SU-DHL-6 (cell line): ENCODE measurements around the gene ADAM8.

Experiments used
- EZH2phosphoT487 ChIP-seq: fragments of 200-600 bp; sonication (generic), shearing (Covaris generic); conservative IDR thresholded peaks from 2 replicates; pipeline ENCODE4 v1.6.1; 2018; ENCODE audit warnings: mild to moderate bottlenecking, antibody characterized with exemption, low read length, moderate library complexity, mixed read lengths
- TF ChIP-seq, protein P1 (sequence below): fragments of 200-600 bp; sonication (generic); IDR thresholded peaks from one replicate; pipeline ENCODE4 v1.5.1; 2017; ENCODE audit warnings: antibody characterized with exemption, mild to moderate bottlenecking, low read length, moderate library complexity; ENCODE audit not compliant: insufficient read depth, poor library complexity, severe bottlenecking

GRCh38 chr10:133255323-133255722 lies 21.3 kb downstream of the ADAM8 start:
- TF ChIP-seq, protein P1, sequence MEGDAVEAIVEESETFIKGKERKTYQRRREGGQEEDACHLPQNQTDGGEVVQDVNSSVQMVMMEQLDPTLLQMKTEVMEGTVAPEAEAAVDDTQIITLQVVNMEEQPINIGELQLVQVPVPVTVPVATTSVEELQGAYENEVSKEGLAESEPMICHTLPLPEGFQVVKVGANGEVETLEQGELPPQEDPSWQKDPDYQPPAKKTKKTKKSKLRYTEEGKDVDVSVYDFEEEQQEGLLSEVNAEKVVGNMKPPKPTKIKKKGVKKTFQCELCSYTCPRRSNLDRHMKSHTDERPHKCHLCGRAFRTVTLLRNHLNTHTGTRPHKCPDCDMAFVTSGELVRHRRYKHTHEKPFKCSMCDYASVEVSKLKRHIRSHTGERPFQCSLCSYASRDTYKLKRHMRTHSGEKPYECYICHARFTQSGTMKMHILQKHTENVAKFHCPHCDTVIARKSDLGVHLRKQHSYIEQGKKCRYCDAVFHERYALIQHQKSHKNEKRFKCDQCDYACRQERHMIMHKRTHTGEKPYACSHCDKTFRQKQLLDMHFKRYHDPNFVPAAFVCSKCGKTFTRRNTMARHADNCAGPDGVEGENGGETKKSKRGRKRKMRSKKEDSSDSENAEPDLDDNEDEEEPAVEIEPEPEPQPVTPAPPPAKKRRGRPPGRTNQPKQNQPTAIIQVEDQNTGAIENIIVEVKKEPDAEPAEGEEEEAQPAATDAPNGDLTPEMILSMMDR, result no peak
- no peak for TF ChIP-seq EZH2phosphoT487
